Lower leg skin (tissue), 3 donors: ENCODE measurements around the gene CPSF3.

Source experiments
- POLR2A ChIP-seq, 2 donors: fragments of 450-650 bp; IDR thresholded peaks; one replicate each; pipeline ENCODE4 v1.6.1; 2016 to 2017; ENCODE audit warnings: antibody characterized with exemption in 2 of 2, mild to moderate bottlenecking in 1 of 2, moderate library complexity in 1 of 2
- TF ChIP-seq, protein P1 (sequence below), 3 donors: fragments of 450-650 bp; IDR thresholded peaks; one replicate each; pipeline ENCODE4 v1.5.1; 2016; ENCODE audit warnings: antibody characterized with exemption in 3 of 3, mild to moderate bottlenecking in 3 of 3, moderate library complexity in 2 of 3

- TF ChIP-seq, protein P1, sequence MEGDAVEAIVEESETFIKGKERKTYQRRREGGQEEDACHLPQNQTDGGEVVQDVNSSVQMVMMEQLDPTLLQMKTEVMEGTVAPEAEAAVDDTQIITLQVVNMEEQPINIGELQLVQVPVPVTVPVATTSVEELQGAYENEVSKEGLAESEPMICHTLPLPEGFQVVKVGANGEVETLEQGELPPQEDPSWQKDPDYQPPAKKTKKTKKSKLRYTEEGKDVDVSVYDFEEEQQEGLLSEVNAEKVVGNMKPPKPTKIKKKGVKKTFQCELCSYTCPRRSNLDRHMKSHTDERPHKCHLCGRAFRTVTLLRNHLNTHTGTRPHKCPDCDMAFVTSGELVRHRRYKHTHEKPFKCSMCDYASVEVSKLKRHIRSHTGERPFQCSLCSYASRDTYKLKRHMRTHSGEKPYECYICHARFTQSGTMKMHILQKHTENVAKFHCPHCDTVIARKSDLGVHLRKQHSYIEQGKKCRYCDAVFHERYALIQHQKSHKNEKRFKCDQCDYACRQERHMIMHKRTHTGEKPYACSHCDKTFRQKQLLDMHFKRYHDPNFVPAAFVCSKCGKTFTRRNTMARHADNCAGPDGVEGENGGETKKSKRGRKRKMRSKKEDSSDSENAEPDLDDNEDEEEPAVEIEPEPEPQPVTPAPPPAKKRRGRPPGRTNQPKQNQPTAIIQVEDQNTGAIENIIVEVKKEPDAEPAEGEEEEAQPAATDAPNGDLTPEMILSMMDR (IDR thresholded peaks at IDR 0.05): no peak
- no peak for TF ChIP-seq POLR2A (IDR thresholded peaks at IDR 0.05)
These were observed 51.1 kb downstream of the CPSF3 start, which contains the start of gene IAH1 for GRCh38 chr2:9474361-9475057.
